GM12875 (cell line): Measurements from ENCODE around the gene RANBP1.

Experiments used
- H3K4me3 ChIP-seq: one replicate; pipeline ENCODE4 v1.5.1; 2011; ENCODE audit warnings: low read depth, low read length, control low read depth
- CTCF ChIP-seq: IDR thresholded peaks from 2 replicates; pipeline ENCODE4 v1.5.1; 2011; ENCODE audit warnings: low read depth, mild to moderate bottlenecking, control low read depth, inconsistent platforms, low read length, moderate library complexity, borderline replicate concordance; ENCODE audit not compliant: insufficient read depth

The RANBP1 gene

DNA sequence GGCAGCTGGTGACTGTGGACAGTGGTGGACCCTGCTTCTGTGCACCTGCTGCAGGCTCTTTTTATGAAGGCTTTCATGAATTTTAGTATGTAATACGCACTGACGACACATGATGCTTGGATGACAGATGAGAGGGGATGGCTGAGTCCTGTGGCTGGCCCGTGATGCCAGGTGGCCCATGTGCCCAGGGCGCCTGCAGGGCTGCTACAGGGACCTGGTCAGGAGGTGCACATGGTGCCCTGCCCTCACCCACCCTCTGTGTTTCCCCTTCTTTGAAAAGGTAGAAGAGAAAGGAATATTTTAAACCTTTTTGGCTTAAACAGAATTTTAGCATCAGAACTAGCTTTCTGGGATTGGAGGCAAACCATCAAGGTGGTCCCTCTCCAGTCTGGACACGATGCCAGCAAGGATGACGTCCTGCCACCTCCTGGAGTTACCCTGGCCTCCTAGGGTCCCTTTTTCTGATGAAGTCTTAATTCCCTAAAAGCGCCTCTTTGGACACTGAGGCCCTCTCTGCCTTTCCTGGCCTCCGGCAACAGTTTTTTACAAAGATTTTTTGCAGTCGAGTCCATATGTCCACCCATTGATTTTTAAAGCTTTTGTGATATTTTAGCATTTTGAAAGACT, 5.4 kb upstream of the RANBP1 start:
- TF ChIP-seq CTCF, result no peak
- H3K4me3 ChIP-seq, result no peak overlapping the region

DNA sequence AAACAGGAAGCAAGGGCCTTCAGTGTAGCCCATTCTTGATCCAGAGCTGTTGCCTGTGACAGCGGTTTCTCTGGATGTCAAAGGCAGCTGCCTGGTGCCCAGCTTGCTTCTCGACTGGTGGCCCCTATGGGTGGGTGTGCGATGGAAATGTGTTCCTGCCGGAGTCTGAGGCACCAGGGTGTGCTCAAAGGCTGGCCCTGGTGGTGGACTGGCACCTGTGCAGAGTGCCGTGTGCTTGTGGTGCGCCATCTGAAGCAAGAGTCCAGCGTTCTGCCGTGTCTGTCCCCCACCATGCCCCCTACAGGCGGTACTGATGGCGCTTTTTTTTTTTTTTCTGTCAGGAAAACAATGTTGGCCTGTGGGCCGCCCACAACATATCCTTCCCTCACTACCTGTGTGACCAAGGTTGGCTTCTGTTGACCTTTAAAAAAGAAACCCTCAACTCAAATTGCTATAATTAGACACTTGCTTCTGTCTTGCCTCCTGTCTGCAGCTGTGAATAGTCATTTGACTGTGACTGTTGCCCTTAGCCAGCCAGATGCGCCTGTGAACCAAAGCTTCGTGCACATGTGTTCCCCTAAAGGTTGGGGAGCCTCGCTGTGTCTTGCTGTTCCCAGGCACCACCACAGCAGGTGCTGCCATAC, 4.7 kb upstream of the RANBP1 start:
- no peak overlapping the region for H3K4me3 ChIP-seq
- TF ChIP-seq CTCF, result peak; percentile 66

GRCh38 chr22:20111689-20112622, 3.9 kb upstream of the RANBP1 start:
- no peak for TF ChIP-seq CTCF
- H3K4me3 ChIP-seq, result no peak overlapping the region

GRCh38 chr22:20112623-20113511, 3.0 kb upstream of the RANBP1 start:
- no peak overlapping the region for H3K4me3 ChIP-seq
- TF ChIP-seq CTCF, result no peak

DNA sequence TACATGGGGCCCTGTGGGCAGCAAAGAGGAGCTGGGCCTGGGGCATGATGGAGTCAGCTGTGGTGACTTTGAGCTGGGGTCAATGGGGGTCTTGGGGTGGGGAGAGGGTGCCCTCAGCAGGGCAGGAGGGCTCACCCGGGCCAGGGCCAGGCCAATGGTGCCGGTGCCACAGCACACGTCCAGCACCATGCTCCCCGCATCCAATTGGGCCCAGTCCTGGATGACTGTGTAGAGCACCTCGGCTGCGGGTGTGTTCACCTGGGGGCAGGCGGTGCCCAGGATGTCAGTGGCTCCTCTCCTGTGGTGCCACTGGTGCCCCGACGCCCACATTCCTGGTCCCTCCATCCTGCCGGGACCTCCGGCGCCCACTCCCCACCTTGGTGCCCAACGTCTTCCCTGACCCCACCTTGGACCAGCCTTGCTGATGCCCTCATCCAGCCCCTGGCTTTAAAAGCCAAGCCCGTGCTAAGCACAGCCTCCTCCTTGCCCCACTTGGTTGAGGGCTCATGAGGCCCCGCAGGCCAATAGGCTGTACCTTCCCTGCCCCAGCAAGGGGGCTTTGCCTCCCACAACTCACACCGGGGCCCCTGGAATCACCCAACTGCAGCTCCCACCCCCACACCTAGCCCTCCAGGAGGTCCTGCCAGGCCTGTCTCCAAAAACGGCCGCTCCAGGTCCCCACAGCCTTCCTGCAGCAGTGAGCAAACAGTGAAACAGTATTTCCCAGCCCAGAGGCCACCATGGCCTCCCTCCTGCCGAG, 2.2 kb upstream of the RANBP1 start:
- TF ChIP-seq CTCF, result no peak
- no peak overlapping the region for H3K4me3 ChIP-seq
